ENCODE measurements around the gene SHISA8. TPM values are rescaled to one million over a fixed set of nuclear protein-coding genes. Genes with fewer than 3 reads are reported as not detected.

SHISA8 gene
- total and polyA plus RNA-seq, 2 of the 13 experiments (the other 11 are each of a cell fraction or from before 2014, with no cell fraction given): not detected

DNA sequence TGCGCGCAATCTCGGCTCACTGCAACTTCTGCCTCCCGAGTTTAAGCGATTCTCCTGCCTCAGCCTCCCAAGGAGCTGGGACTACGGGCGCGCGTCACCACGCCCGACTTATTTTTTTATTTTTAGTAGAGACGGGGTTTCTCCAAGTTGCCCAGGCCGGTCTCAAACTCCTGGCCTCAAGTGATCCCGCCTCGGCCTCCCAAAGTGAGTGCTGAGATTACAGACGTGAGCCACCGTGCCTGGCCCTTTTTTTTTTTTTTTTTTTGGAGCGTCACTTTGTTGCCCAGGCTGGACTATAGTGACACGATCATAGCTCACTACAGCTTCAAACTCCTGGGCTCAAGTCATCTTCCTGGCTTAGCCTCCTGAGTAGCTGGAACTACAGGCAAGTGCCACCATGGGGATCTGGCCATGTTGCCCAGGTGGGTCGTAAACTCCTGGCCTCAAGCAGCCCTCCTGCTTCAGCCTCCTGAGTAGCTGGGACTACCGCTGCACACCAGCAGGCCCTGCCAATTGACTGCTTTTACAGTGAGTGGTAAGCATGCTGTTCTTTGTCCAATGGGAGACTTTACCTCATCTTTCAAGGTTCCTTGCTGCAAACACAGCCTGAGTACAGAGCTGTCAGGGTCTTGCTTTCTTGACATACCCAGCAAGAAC, 32.7 kb upstream of the SHISA8 start (continued):
- TF ChIP-seq, protein P1, sequence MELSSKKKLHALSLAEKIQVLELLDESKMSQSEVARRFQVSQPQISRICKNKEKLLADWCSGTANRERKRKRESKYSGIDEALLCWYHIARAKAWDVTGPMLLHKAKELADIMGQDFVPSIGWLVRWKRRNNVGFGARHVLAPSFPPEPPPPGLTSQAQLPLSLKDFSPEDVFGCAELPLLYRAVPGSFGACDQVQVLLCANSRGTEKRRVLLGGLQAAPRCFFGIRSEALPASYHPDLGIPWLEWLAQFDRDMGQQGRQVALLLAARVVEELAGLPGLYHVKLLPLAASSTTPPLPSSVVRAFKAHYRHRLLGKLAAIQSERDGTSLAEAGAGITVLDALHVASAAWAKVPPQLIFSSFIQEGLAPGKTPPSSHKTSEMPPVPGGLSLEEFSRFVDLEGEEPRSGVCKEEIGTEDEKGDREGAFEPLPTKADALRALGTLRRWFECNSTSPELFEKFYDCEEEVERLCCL (CRISPR knock-in tag; IDR thresholded peaks at IDR 0.05; ENCODE audit: borderline replicate concordance): no peak
- TF ChIP-seq, protein P2, sequence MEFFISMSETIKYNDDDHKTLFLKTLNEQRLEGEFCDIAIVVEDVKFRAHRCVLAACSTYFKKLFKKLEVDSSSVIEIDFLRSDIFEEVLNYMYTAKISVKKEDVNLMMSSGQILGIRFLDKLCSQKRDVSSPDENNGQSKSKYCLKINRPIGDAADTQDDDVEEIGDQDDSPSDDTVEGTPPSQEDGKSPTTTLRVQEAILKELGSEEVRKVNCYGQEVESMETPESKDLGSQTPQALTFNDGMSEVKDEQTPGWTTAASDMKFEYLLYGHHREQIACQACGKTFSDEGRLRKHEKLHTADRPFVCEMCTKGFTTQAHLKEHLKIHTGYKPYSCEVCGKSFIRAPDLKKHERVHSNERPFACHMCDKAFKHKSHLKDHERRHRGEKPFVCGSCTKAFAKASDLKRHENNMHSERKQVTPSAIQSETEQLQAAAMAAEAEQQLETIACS (CRISPR knock-in tag; IDR thresholded peaks at IDR 0.05): no peak
- TF ChIP-seq MYNN (CRISPR knock-in tag; IDR thresholded peaks at IDR 0.05; ENCODE audit: low read depth) (no peak), TAF1 (CRISPR knock-in tag; IDR thresholded peaks at IDR 0.05) (no peak), NFE2 (CRISPR knock-in tag; IDR thresholded peaks at IDR 0.05) (no peak), GABPB1 (CRISPR knock-in tag; IDR thresholded peaks at IDR 0.05) (no peak), TCF7L2 (IDR thresholded peaks at IDR 0.05; ENCODE audit: low read depth, low read length) (no peak), LCORL (IDR thresholded peaks at IDR 0.05) (no peak), LCORL (CRISPR knock-in tag; IDR thresholded peaks at IDR 0.05) (no peak), SPEN (CRISPR knock-in tag; IDR thresholded peaks at IDR 0.05; ENCODE audit: low read depth) (no peak), STAT5B (CRISPR knock-in tag; IDR thresholded peaks at IDR 0.05) (no peak), ZNF549 (CRISPR knock-in tag; IDR thresholded peaks at IDR 0.05) (no peak), ZNF33B (CRISPR knock-in tag; IDR thresholded peaks at IDR 0.05) (no peak), ZNF546 (CRISPR knock-in tag; conservative IDR thresholded peaks at IDR 0.05) (no peak), RFX5 (IDR thresholded peaks at IDR 0.05; ENCODE audit: low read depth, low read length) (no peak), GMEB1 (CRISPR knock-in tag; IDR thresholded peaks at IDR 0.05; ENCODE audit: borderline replicate concordance) (no peak), RERE (CRISPR knock-in tag; IDR thresholded peaks at IDR 0.05; ENCODE audit: low read depth) (no peak), CBX2 (IDR thresholded peaks at IDR 0.05; ENCODE audit: low read depth, low read length) (no peak), CBX2 (CRISPR knock-in tag; IDR thresholded peaks at IDR 0.05; ENCODE audit: low read depth) (no peak)
- TF ChIP-seq, protein P3, sequence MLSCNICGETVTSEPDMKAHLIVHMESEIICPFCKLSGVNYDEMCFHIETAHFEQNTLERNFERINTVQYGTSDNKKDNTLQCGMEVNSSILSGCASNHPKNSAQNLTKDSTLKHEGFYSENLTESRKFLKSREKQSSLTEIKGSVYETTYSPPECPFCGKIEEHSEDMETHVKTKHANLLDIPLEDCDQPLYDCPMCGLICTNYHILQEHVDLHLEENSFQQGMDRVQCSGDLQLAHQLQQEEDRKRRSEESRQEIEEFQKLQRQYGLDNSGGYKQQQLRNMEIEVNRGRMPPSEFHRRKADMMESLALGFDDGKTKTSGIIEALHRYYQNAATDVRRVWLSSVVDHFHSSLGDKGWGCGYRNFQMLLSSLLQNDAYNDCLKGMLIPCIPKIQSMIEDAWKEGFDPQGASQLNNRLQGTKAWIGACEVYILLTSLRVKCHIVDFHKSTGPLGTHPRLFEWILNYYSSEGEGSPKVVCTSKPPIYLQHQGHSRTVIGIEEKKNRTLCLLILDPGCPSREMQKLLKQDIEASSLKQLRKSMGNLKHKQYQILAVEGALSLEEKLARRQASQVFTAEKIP (CRISPR knock-in tag; IDR thresholded peaks at IDR 0.05; ENCODE audit: borderline replicate concordance): no peak

All from HepG2 (cell line).